Liver (tissue), 3 donors: Measurements from ENCODE around the gene GPC1.

ENCODE experiments used
- GABPA ChIP-seq, 2 donors: IDR thresholded peaks in 1 of 2; conservative IDR thresholded peaks in 1 of 2; 2 replicates each; pipeline ENCODE4 v1.6.1; 2016; ENCODE audit warnings: antibody characterized with exemption in 2 of 2, mild to moderate bottlenecking in 1 of 2, moderate library complexity in 1 of 2
- RAD21 ChIP-seq, 2 donors: IDR thresholded peaks; 2 replicates each; pipeline ENCODE4 v1.6.1; 2016; ENCODE audit warnings: antibody characterized with exemption in 2 of 2, mild to moderate bottlenecking in 2 of 2
- TF ChIP-seq, protein P1 (sequence below): fragments of 150-350 bp; IDR thresholded peaks from 2 replicates; pipeline ENCODE4 v1.5.1; 2017; ENCODE audit warnings: improper control_type of control experiment, low read depth, low read length; ENCODE audit not compliant: missing input control
- TF ChIP-seq, protein P2 (sequence below): IDR thresholded peaks from 2 replicates; pipeline ENCODE4 v1.6.1; 2016; ENCODE audit warnings: antibody characterized with exemption
- donor health status: healthy.
- donor health status: healthy.

DNA sequence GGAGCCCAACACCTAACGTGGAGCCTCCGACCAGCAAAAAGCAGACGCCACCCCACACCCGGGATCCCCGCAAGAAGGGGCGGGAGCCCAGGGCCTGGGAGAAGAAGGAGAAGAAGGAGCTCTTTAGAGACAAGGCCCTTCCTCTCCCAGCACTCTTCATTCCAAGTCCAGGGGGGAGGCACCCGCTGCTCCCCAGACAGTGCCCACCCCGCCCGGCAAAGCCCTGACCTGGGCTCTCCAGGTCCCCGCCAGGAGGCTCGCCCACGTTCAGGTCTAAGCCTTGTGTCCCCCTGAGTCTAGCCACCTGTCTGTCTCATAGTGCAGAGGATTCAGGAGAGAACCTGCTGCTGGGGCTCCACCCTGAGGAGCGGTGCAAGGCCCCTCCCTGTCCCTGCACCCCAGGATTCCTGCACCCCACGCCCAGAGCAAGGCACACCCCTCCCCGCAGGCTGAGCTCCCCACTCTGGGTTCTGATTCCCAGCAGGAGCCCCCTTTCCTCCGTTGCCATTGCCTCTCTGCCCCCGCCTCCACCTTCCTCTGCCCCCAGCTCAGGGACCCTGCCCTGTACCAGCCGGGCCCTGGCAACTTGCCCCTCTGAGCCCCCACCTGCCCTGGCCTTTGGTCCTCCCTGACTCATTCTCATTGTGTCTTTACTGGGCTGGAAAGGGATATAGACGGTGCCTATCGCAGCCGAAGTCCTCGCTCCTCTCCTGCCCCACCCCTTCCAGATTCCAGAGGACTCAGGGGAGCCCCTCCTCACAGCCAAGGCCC, 33.5 kb upstream of the GPC1 start:
- TF ChIP-seq RAD21 (IDR thresholded peaks at IDR 0.05) (no peak), GABPA (IDR thresholded peaks at IDR 0.05 in 1 of 2, conservative IDR thresholded peaks at IDR 0.05 in 1 of 2) (no peak)
- TF ChIP-seq, protein P1, sequence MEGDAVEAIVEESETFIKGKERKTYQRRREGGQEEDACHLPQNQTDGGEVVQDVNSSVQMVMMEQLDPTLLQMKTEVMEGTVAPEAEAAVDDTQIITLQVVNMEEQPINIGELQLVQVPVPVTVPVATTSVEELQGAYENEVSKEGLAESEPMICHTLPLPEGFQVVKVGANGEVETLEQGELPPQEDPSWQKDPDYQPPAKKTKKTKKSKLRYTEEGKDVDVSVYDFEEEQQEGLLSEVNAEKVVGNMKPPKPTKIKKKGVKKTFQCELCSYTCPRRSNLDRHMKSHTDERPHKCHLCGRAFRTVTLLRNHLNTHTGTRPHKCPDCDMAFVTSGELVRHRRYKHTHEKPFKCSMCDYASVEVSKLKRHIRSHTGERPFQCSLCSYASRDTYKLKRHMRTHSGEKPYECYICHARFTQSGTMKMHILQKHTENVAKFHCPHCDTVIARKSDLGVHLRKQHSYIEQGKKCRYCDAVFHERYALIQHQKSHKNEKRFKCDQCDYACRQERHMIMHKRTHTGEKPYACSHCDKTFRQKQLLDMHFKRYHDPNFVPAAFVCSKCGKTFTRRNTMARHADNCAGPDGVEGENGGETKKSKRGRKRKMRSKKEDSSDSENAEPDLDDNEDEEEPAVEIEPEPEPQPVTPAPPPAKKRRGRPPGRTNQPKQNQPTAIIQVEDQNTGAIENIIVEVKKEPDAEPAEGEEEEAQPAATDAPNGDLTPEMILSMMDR = no peak
- TF ChIP-seq, protein P2, sequence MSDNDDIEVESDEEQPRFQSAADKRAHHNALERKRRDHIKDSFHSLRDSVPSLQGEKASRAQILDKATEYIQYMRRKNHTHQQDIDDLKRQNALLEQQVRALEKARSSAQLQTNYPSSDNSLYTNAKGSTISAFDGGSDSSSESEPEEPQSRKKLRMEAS = no peak
